ENCODE data around the gene PHF21A.
A peak's percentile ranks its signal among the peaks of the same experiment; 100 is the strongest.

Gene PHF21A

DNA sequence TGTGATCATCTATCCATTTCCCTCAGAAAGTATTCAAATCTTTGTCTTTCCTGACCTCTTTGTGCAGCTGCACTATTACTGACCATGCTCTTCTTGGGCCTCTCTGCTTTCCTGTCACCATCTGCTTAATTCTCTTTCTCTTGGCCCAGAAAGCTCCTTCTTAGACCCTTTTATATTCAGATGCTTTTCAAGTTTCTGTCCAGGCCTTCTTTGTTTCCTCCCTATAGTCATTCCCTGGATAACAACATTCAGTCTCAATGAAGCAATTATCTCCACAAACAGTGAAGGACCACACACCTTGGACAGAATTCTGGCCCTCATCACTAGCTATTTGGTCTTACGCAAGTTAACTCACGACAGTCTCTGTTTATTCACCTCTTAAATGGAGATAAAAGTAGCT, 109.1 kb downstream of the PHF21A start:
- no peak overlapping the region for H3K4me3 ChIP-seq (ENCODE audit: low read depth, low read length)
- H3K79me2 ChIP-seq = peaks cover 13% of the 10 kb centered on the region
- TF ChIP-seq, protein P1, sequence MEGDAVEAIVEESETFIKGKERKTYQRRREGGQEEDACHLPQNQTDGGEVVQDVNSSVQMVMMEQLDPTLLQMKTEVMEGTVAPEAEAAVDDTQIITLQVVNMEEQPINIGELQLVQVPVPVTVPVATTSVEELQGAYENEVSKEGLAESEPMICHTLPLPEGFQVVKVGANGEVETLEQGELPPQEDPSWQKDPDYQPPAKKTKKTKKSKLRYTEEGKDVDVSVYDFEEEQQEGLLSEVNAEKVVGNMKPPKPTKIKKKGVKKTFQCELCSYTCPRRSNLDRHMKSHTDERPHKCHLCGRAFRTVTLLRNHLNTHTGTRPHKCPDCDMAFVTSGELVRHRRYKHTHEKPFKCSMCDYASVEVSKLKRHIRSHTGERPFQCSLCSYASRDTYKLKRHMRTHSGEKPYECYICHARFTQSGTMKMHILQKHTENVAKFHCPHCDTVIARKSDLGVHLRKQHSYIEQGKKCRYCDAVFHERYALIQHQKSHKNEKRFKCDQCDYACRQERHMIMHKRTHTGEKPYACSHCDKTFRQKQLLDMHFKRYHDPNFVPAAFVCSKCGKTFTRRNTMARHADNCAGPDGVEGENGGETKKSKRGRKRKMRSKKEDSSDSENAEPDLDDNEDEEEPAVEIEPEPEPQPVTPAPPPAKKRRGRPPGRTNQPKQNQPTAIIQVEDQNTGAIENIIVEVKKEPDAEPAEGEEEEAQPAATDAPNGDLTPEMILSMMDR (IDR thresholded peaks at IDR 0.05) = no peak
- H3K4me1 ChIP-seq = peaks cover 9% of the 10 kb centered on the region
- no peak overlapping the region for H2AFZ ChIP-seq
- no peaks in the 10 kb centered on the region for H3K9me3 ChIP-seq (ENCODE audit: control insufficient read depth, low read length)
- no peak overlapping the region for H3K27ac ChIP-seq
- no peak overlapping the region for H3K4me2 ChIP-seq (ENCODE audit: low read length)
- no peaks in the 10 kb centered on the region for H3K27me3 ChIP-seq (ENCODE audit: control insufficient read depth, insufficient read depth, low read length)
- H3K9ac ChIP-seq = no peak overlapping the region
- H3K36me3 ChIP-seq (ENCODE audit: control insufficient read depth, insufficient read depth, low read length) = no peaks in the 10 kb centered on the region

DNA sequence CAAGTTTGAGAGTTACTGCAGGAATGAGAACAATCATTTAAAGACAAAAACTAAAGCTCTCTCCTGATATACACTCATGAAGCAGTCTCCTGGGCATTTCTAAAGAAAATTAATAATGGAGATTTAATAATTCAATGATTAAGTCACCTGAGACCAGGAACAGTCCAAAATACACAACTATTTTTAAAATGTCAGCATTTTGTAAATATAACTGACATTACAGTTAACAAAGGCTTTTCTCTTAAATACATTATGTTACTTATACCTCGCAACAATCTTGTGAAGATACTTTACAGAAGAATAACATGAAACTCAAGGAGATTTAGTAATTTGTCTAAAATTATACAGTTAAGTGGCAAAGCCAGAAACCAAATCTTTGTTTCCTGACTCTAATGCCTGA, 111.2 kb downstream of the PHF21A start:
- Histone ChIP-seq H2AFZ (no peak overlapping the region), H3K9me3 (ENCODE audit: control insufficient read depth, low read length) (no peaks in the 10 kb centered on the region), H3K4me2 (ENCODE audit: low read length) (no peak overlapping the region), H3K36me3 (ENCODE audit: control insufficient read depth, insufficient read depth, low read length) (no peaks in the 10 kb centered on the region), H3K27ac (no peak overlapping the region), H3K79me2 (peaks cover 15% of the 10 kb centered on the region), H3K4me3 (ENCODE audit: low read depth, low read length) (no peak overlapping the region), H3K4me1 (peaks cover 14% of the 10 kb centered on the region), H3K9ac (no peak overlapping the region), H3K27me3 (ENCODE audit: control insufficient read depth, insufficient read depth, low read length) (no peaks in the 10 kb centered on the region)
- TF ChIP-seq, protein P1 (IDR thresholded peaks at IDR 0.05) = no peak

DNA sequence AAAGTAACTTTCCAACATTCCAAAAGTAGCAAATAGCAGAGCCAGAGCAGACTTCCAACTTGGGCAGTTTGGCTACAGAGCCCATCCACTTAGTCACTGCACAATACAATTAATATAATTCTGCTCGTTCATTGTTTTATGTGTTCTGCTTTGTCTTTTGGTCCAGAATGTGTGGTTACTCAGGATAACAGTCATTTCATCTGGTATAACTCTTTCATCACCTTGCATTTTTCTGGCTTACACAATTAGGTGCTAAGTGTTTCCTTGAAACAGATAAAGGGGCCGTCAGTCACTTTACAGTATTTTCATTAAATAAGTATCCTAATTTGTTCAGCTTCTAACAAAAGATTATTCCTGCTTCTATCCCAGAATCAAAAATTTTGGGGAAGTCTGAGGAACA, 111.6 kb downstream of the PHF21A start:
- Histone ChIP-seq H3K27ac (no peak overlapping the region), H3K36me3 (ENCODE audit: control insufficient read depth, insufficient read depth, low read length) (no peaks in the 10 kb centered on the region), H3K4me1 (peaks cover 14% of the 10 kb centered on the region), H3K9me3 (ENCODE audit: control insufficient read depth, low read length) (no peaks in the 10 kb centered on the region), H3K9ac (no peak overlapping the region), H3K79me2 (peaks cover 15% of the 10 kb centered on the region), H2AFZ (no peak overlapping the region), H3K4me2 (ENCODE audit: low read length) (no peak overlapping the region), H3K27me3 (ENCODE audit: control insufficient read depth, insufficient read depth, low read length) (no peaks in the 10 kb centered on the region), H3K4me3 (ENCODE audit: low read depth, low read length) (no peak overlapping the region)
- TF ChIP-seq, protein P1 (IDR thresholded peaks at IDR 0.05) = no peak

DNA sequence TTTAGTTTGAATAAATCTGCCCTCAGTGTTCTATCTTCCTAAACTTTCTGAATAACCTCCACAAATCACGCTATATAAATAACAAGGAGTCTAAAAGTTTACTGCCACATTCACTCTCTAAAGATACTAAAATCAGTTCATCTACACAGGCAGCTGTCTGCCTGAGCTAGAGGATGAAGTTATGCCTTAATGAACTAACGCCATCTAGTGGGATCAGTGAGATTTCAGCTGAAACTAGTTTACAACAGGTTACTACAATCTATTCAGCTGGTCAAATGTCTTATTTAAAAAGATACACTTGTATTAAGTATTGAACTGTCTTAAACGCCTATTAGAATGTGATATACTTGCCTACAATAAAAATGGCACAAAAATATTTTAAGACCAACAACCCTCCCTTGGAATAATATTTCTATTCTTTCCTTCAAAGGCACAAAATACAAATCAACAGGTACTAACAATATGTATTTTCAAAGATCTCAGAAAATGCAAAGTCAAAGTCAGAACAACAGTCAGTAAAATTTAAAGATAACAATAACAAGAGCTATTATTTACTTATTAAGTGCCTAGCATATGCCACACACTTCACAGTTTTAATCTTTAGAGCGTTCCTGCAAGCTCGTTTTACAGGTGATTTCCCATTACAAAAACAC, 114.7 kb downstream of the PHF21A start:
- H3K9me3 ChIP-seq (ENCODE audit: control insufficient read depth, low read length) = no peaks in the 10 kb centered on the region
- no peak overlapping the region for H3K4me2 ChIP-seq (ENCODE audit: low read length)
- no peak overlapping the region for H3K9ac ChIP-seq
- no peak overlapping the region for H3K4me3 ChIP-seq (ENCODE audit: low read depth, low read length)
- TF ChIP-seq, protein P1 (IDR thresholded peaks at IDR 0.05) = peak; percentile 66
- H2AFZ ChIP-seq = no peak overlapping the region
- H3K79me2 ChIP-seq = peaks cover 9% of the 10 kb centered on the region
- peaks cover 10% of the 10 kb centered on the region for H3K4me1 ChIP-seq
- no peak overlapping the region for H3K27ac ChIP-seq
- no peaks in the 10 kb centered on the region for H3K27me3 ChIP-seq (ENCODE audit: control insufficient read depth, insufficient read depth, low read length)
- H3K36me3 ChIP-seq (ENCODE audit: control insufficient read depth, insufficient read depth, low read length) = no peaks in the 10 kb centered on the region

DNA sequence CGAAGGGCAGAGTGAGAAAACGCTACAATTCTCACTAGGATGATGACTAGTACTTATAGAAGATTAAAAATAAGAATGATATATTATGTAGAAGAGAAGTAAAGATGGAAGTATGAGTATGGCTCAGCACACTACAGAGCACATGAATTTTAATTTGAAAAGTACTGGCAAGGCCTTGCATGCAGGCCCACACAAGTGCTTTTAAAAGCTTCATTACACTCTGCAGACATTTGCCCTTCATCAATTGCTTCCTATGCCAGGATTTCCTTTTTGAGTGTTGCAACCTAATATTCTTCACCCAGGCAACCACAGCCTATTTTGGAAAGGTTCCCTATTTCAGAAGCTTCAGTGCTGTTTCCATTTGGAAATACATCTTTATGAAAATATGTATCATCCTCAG, 117.7 kb downstream of the PHF21A start:
- H3K27me3 ChIP-seq (ENCODE audit: control insufficient read depth, insufficient read depth, low read length) = no peaks in the 10 kb centered on the region
- H3K4me2 ChIP-seq (ENCODE audit: low read length) = no peak overlapping the region
- no peak overlapping the region for H2AFZ ChIP-seq
- H3K4me3 ChIP-seq (ENCODE audit: low read depth, low read length) = no peak overlapping the region
- no peak overlapping the region for H3K27ac ChIP-seq
- TF ChIP-seq, protein P1 (IDR thresholded peaks at IDR 0.05) = no peak
- no peak overlapping the region for H3K9ac ChIP-seq
- peaks cover 21% of the 10 kb centered on the region for H3K79me2 ChIP-seq
- H3K9me3 ChIP-seq (ENCODE audit: control insufficient read depth, low read length) = no peaks in the 10 kb centered on the region
- H3K4me1 ChIP-seq = peaks cover 5% of the 10 kb centered on the region
- no peaks in the 10 kb centered on the region for H3K36me3 ChIP-seq (ENCODE audit: control insufficient read depth, insufficient read depth, low read length)
